NCI-H1417 treated with DMSO at 0.1 percent for 48 hours (cell line): Measurements from ENCODE around the gene BCKDHB.

ENCODE experiments used
- DNase-seq: peaks from one replicate; lab custom pipeline; 2025; lab: John Stamatoyannopoulos, UW

BCKDHB gene

GRCh38 chr6:80331974-80332373, 225.5 kb downstream of the BCKDHB start:
- DNase-seq = no peak

GRCh38 chr6:80333342-80333741, 226.9 kb downstream of the BCKDHB start:
- DNase-seq = peak; percentile 72

- no peak for DNase-seq
Observed at GRCh38 chr6:80335121-80335531, 228.7 kb downstream of the BCKDHB start.

- no peak for DNase-seq
Observed at GRCh38 chr6:80336911-80337310, 230.4 kb downstream of the BCKDHB start.

- DNase-seq = no peak
Observed at GRCh38 chr6:80338201-80338836, 231.8 kb downstream of the BCKDHB start.

GRCh38 chr6:80339421-80339820, 232.9 kb downstream of the BCKDHB start:
- DNase-seq = no peak

- DNase-seq = no peak
Observed at GRCh38 chr6:80340280-80340679, 233.8 kb downstream of the BCKDHB start.

- DNase-seq = no peak
Observed at GRCh38 chr6:80340686-80341085, 234.2 kb downstream of the BCKDHB start.

- no peak for DNase-seq
Observed at GRCh38 chr6:80341330-80341729, 234.9 kb downstream of the BCKDHB start.

GRCh38 chr6:80343511-80343910, 237.0 kb downstream of the BCKDHB start:
- DNase-seq = no peak

- no peak for DNase-seq
Observed at GRCh38 chr6:80347101-80347500, 240.6 kb downstream of the BCKDHB start.

GRCh38 chr6:80348263-80348662, 241.8 kb downstream of the BCKDHB start:
- DNase-seq = no peak

GRCh38 chr6:80356000-80356399, 249.5 kb downstream of the BCKDHB start:
- no peak for DNase-seq

- no peak for DNase-seq
Observed at GRCh38 chr6:80356545-80356944, 250.1 kb downstream of the BCKDHB start.

GRCh38 chr6:80357081-80357480, 250.6 kb downstream of the BCKDHB start:
- DNase-seq = no peak

GRCh38 chr6:80357674-80358073, 251.2 kb downstream of the BCKDHB start:
- no peak for DNase-seq

- DNase-seq = no peak
Observed at GRCh38 chr6:80363501-80364122, 257.1 kb downstream of the BCKDHB start.

- DNase-seq = no peak
Observed at GRCh38 chr6:80364149-80364548, 257.7 kb downstream of the BCKDHB start.

GRCh38 chr6:80366051-80366450, 259.6 kb downstream of the BCKDHB start:
- no peak for DNase-seq

- DNase-seq = no peak
Observed at GRCh38 chr6:80366714-80367113, 260.2 kb downstream of the BCKDHB start.

- DNase-seq = no peak
Observed at GRCh38 chr6:80376411-80376810, 269.9 kb downstream of the BCKDHB start.

GRCh38 chr6:80380566-80380965, 274.1 kb downstream of the BCKDHB start:
- DNase-seq = no peak

GRCh38 chr6:80382811-80383210, 276.3 kb downstream of the BCKDHB start:
- DNase-seq = no peak

GRCh38 chr6:80388507-80388906, 282.0 kb downstream of the BCKDHB start:
- no peak for DNase-seq
